WTC11 (cell line): ENCODE results near the gene SUCLG2. TPM values are rescaled to one million over a fixed set of nuclear protein-coding genes. Genes with fewer than 3 reads are reported as not detected.

Experiments used
- ATAC-seq: fragments of 200-7000 bp; cut with Tn5 transposase; 2 replicates; pipeline ENCODE4 v1.10.0; 2021; ENCODE audit warnings: mild to moderate bottlenecking, moderate library complexity
- CTCF ChIA-PET: fragments of 300-600 bp; sonication (Branson Sonifier 250); formaldehyde crosslinking; loops from one replicate; lab custom pipeline; 2021; ENCODE audit warnings: antibody characterized with exemption; lab: Charles Lee
- POLR2A ChIA-PET: fragments of 350-600 bp; sonication (Branson Sonifier 250); formaldehyde crosslinking; loops from one replicate; lab custom pipeline; 2021; ENCODE audit warnings: antibody characterized with exemption; lab: Charles Lee
- DNase-seq: peaks from one replicate; pipeline ENCODE4 v3.0.0; 2021; ENCODE audit warnings: low spot score
- H3K27ac Mint-ChIP-seq: 2 replicates; pipeline ENCODE4 v1.8.0; 2021; ENCODE audit warnings: mixed read lengths
- H3K27me3 Mint-ChIP-seq: 2 replicates; pipeline ENCODE4 v1.8.0; 2021; ENCODE audit warnings: low read depth, mild to moderate bottlenecking, moderate library complexity, mixed read lengths
- H3K36me3 Mint-ChIP-seq: 2 replicates; pipeline ENCODE4 v1.8.0; 2021; ENCODE audit warnings: mixed read lengths
- H3K4me1 Mint-ChIP-seq: 2 replicates; pipeline ENCODE4 v1.8.0; 2022; ENCODE audit warnings: mixed read lengths
- H3K4me3 Mint-ChIP-seq: 2 replicates; pipeline ENCODE4 v1.8.0; 2021; ENCODE audit warnings: mild to moderate bottlenecking, moderate library complexity, mixed read lengths
- H3K9me3 Mint-ChIP-seq: 2 replicates; pipeline ENCODE4 v1.8.0; 2021; ENCODE audit warnings: mixed read lengths
- FOXJ3 ChIP-seq: sonication (generic); formaldehyde crosslinking; IDR thresholded peaks from 2 replicates; pipeline ENCODE4 v1.9.0; 2021; ENCODE audit warnings: missing genetic modification reagents, mild to moderate bottlenecking, borderline replicate concordance
- GRHL2 ChIP-seq: fragments of 250-450 bp; sonication (Bioruptor Pico); IDR thresholded peaks from 2 replicates; pipeline ENCODE4 v1.8.0; 2022; ENCODE audit warnings: mild to moderate bottlenecking, moderate library complexity; ENCODE audit not compliant: insufficient replicate concordance, severe bottlenecking
- JUN ChIP-seq: sonication (generic); formaldehyde crosslinking; IDR thresholded peaks from 2 replicates; pipeline ENCODE4 v1.8.0; 2023; ENCODE audit warnings: mild to moderate bottlenecking, missing genetic modification reagents
- NFATC4 ChIP-seq: fragments of 250-450 bp; sonication (Bioruptor Pico); IDR thresholded peaks from 2 replicates; pipeline ENCODE4 v1.9.0; 2021; ENCODE audit warnings: mild to moderate bottlenecking
- NFE2L1 ChIP-seq: sonication (generic); formaldehyde crosslinking; IDR thresholded peaks from 2 replicates; pipeline ENCODE4 v1.8.1; 2023; ENCODE audit warnings: missing genetic modification reagents
- NR2C2 ChIP-seq: sonication (generic); formaldehyde crosslinking; IDR thresholded peaks from 2 replicates; pipeline ENCODE4 v1.8.0; 2022; ENCODE audit warnings: mild to moderate bottlenecking, missing genetic modification reagents
- OVOL2 ChIP-seq: fragments of 250-450 bp; sonication (Bioruptor Pico); IDR thresholded peaks from 2 replicates; pipeline ENCODE4 v1.9.0; 2021; ENCODE audit warnings: mild to moderate bottlenecking, borderline replicate concordance
- RORB ChIP-seq: fragments of 250-450 bp; sonication (Bioruptor Pico); IDR thresholded peaks from 2 replicates; pipeline ENCODE4 v1.9.0; 2021; ENCODE audit warnings: mild to moderate bottlenecking
- ZNF138 ChIP-seq: sonication (generic); formaldehyde crosslinking; conservative IDR thresholded peaks from 2 replicates; pipeline ENCODE4 v1.8.1; 2022; ENCODE audit warnings: mild to moderate bottlenecking, moderate library complexity, missing genetic modification reagents
- ZNF232 ChIP-seq: sonication (generic); formaldehyde crosslinking; IDR thresholded peaks from 2 replicates; pipeline ENCODE4 v1.8.0; 2022; ENCODE audit warnings: mild to moderate bottlenecking, missing genetic modification reagents
- ZNF671 ChIP-seq: fragments of 250-450 bp; sonication (Bioruptor Pico); IDR thresholded peaks from 2 replicates; pipeline ENCODE4 v1.8.0; 2021; ENCODE audit warnings: mild to moderate bottlenecking
- total RNA-seq: library from RNA; stranded (reverse); gene quantifications from 3 replicates; pipeline ENCODE4 v1.2.3, GENCODE V29; 2021
- TF ChIP-seq, protein P1 (sequence below): fragments of 200-600 bp; IDR thresholded peaks from 2 replicates; pipeline ENCODE4 v1.8.0; 2022; ENCODE audit warnings: antibody characterized with exemption
- TF ChIP-seq, protein P2 (sequence below): sonication (generic); formaldehyde crosslinking; IDR thresholded peaks from 2 replicates; pipeline ENCODE4 v1.8.0; 2023; ENCODE audit warnings: mild to moderate bottlenecking, missing genetic modification reagents
- TF ChIP-seq, protein P3 (sequence below): fragments of 250-450 bp; sonication (Bioruptor Pico); IDR thresholded peaks from 2 replicates; pipeline ENCODE4 v1.9.0; 2021; ENCODE audit warnings: moderate library complexity, mild to moderate bottlenecking, inconsistent platforms, borderline replicate concordance
- TF ChIP-seq, protein P4 (sequence below): fragments of 250-450 bp; sonication (Bioruptor Pico); IDR thresholded peaks from 2 replicates; pipeline ENCODE4 v2.1.2; 2022; ENCODE audit warnings: mild to moderate bottlenecking, moderate library complexity
- TF ChIP-seq, protein P5 (sequence below): sonication (generic); formaldehyde crosslinking; IDR thresholded peaks from 2 replicates; pipeline ENCODE4 v1.8.0; 2023; ENCODE audit warnings: missing genetic modification reagents

The SUCLG2 gene
- total RNA-seq, 1 experiment from 2014 or later: 39.7 TPM

DNA sequence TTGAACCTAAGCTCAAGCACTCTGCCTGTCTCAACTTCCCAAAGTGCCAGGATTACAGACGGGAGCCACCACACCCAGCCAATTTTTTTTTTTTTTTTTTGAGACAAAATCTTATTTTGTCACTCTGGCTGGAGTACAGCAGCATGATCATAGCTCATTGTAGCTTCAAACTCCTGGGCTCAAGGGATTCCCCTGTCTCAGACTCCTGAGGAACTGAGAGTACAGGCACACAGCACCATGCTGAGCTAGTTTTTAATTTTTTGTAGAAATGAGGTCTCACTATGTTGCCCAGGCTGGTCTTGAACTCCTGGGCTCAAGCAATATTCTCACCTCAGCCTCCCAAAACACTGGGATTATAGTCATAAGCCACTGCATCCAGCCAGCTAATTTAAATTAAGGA lies 36.8 kb upstream of the SUCLG2 start (continued):
- TF ChIP-seq, protein P1, sequence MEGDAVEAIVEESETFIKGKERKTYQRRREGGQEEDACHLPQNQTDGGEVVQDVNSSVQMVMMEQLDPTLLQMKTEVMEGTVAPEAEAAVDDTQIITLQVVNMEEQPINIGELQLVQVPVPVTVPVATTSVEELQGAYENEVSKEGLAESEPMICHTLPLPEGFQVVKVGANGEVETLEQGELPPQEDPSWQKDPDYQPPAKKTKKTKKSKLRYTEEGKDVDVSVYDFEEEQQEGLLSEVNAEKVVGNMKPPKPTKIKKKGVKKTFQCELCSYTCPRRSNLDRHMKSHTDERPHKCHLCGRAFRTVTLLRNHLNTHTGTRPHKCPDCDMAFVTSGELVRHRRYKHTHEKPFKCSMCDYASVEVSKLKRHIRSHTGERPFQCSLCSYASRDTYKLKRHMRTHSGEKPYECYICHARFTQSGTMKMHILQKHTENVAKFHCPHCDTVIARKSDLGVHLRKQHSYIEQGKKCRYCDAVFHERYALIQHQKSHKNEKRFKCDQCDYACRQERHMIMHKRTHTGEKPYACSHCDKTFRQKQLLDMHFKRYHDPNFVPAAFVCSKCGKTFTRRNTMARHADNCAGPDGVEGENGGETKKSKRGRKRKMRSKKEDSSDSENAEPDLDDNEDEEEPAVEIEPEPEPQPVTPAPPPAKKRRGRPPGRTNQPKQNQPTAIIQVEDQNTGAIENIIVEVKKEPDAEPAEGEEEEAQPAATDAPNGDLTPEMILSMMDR: no peak
- no peak for TF ChIP-seq RORB

DNA sequence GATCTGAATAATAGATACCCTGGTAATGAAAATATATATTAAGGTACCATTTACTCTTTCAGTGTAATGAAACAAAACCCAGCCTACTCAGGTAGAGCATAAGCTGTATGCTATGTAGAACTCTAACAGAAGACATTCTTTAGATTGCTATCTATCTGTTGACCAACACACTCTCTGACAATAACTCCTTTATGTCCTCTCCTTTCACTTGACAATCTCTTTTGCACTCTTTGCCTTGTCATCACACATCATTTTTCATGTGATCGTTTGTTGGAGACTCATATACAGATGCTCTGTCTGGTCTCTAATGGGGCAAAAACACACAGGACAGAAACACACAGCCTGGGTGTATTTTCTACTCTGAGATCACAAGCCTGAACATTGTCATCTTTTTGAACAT lies 35.4 kb upstream of the SUCLG2 start:
- no peaks in the 10 kb centered on the region for H3K27me3 Mint-ChIP-seq
- POLR2A ChIA-PET: no interaction called here
- no peak for TF ChIP-seq GRHL2
- TF ChIP-seq ZNF138 (CRISPR knock-in tag): no peak
- TF ChIP-seq, protein P2, sequence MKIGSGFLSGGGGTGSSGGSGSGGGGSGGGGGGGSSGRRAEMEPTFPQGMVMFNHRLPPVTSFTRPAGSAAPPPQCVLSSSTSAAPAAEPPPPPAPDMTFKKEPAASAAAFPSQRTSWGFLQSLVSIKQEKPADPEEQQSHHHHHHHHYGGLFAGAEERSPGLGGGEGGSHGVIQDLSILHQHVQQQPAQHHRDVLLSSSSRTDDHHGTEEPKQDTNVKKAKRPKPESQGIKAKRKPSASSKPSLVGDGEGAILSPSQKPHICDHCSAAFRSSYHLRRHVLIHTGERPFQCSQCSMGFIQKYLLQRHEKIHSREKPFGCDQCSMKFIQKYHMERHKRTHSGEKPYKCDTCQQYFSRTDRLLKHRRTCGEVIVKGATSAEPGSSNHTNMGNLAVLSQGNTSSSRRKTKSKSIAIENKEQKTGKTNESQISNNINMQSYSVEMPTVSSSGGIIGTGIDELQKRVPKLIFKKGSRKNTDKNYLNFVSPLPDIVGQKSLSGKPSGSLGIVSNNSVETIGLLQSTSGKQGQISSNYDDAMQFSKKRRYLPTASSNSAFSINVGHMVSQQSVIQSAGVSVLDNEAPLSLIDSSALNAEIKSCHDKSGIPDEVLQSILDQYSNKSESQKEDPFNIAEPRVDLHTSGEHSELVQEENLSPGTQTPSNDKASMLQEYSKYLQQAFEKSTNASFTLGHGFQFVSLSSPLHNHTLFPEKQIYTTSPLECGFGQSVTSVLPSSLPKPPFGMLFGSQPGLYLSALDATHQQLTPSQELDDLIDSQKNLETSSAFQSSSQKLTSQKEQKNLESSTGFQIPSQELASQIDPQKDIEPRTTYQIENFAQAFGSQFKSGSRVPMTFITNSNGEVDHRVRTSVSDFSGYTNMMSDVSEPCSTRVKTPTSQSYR (CRISPR knock-in tag): no peak
- TF ChIP-seq, protein P3, sequence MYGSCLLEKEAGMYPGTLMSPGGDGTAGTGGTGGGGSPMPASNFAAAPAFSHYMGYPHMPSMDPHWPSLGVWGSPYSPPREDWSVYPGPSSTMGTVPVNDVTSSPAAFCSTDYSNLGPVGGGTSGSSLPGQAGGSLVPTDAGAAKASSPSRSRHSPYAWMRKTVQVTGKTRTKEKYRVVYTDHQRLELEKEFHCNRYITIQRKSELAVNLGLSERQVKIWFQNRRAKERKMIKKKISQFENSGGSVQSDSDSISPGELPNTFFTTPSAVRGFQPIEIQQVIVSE (CRISPR knock-in tag): no peak
- no peak for TF ChIP-seq ZNF671
- TF ChIP-seq, all 79 proteins: peak for 0
- Mint-ChIP-seq H3K36me3 (peaks cover 4% of the 10 kb centered on the region; the same call in 1 of the 2 replicates), H3K27ac (no peak overlapping the region), H3K4me3 (no peak overlapping the region), H3K4me1 (peaks cover 17% of the 10 kb centered on the region), H3K9me3 (peaks cover 4% of the 10 kb centered on the region)
- ATAC-seq (no peak), DNase-seq (no peak)
- CTCF ChIA-PET: no interaction called here

DNA sequence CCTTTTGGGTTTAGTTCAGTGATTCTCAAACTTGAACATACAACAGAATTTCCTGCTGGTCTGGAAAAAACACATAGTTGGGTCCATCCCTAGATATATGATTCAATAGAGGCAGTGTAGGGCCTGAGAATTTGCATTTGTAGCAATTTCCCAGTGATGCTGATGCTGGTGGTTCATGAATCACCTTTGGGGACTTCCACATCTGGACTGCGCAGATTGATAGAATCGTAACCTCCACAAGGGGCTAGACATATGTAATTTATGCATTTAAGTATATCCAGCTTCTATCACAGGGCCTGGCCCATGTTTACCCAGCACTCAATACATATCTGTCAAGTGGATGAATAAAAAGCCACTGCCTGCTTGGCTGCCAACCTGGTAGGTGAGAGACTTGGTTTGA lies 33.8 kb upstream of the SUCLG2 start:
- ChIA-PET POLR2A (no interaction called here), CTCF (no interaction called here)
- DNase-seq: no peak
- Mint-ChIP-seq H3K27ac (no peak overlapping the region), H3K4me1 (peaks cover 17% of the 10 kb centered on the region), H3K27me3 (no peaks in the 10 kb centered on the region), H3K36me3 (no peaks in the 10 kb centered on the region), H3K9me3 (no peaks in the 10 kb centered on the region), H3K4me3 (no peak overlapping the region)
- ATAC-seq: no peak
- TF ChIP-seq NFATC4 (CRISPR knock-in tag) (no peak), GRHL2 (no peak), FOXJ3 (CRISPR knock-in tag) (no peak), JUN (CRISPR knock-in tag) (no peak), OVOL2 (CRISPR knock-in tag) (no peak), ZNF671 (no peak), ZNF232 (CRISPR knock-in tag) (no peak), ZNF138 (CRISPR knock-in tag) (no peak), NFE2L1 (CRISPR knock-in tag) (no peak), NR2C2 (no peak)
- TF ChIP-seq, protein P4, sequence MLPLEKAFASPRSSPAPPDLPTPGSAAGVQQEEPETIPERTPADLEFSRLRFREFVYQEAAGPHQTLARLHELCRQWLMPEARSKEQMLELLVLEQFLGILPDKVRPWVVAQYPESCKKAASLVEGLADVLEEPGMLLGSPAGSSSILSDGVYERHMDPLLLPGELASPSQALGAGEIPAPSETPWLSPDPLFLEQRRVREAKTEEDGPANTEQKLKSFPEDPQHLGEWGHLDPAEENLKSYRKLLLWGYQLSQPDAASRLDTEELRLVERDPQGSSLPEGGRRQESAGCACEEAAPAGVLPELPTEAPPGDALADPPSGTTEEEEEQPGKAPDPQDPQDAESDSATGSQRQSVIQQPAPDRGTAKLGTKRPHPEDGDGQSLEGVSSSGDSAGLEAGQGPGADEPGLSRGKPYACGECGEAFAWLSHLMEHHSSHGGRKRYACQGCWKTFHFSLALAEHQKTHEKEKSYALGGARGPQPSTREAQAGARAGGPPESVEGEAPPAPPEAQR (CRISPR knock-in tag): no peak
- TF ChIP-seq, protein P5, sequence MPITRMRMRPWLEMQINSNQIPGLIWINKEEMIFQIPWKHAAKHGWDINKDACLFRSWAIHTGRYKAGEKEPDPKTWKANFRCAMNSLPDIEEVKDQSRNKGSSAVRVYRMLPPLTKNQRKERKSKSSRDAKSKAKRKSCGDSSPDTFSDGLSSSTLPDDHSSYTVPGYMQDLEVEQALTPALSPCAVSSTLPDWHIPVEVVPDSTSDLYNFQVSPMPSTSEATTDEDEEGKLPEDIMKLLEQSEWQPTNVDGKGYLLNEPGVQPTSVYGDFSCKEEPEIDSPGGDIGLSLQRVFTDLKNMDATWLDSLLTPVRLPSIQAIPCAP (CRISPR knock-in tag): no peak
